PC-9 (cell line): ENCODE results near the gene LMTK3.

Experiments
- EZH2 ChIP-seq: fragments of 200-600 bp; sonication (generic); IDR thresholded peaks from 2 replicates; pipeline ENCODE4 v1.8.0; 2017; ENCODE audit warnings: antibody characterized with exemption, low read depth
- TF ChIP-seq, protein P1 (sequence below): fragments of 200-600 bp; sonication (generic); conservative IDR thresholded peaks from 2 replicates; pipeline ENCODE4 v1.6.1; 2017; ENCODE audit warnings: mixed run types, antibody characterized with exemption, mild to moderate bottlenecking, moderate library complexity

DNA sequence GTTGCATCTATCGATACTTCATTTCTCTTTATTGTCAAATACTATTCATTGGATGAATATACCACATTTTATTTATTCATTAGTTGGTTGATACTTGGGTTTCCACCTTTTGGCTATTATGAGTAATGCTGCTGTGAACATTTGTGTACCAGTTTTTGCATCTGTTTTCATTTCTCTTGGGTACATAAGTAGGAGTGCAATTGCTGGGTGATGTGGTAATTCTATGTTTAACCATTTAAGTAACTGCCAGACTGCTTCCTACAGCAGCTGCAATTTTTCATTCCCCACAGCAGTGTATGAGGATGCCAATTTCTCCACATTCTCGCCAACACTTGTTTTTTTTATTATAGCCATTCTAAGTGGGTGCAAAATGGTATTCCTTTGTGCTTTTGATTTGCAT, 53.6 kb downstream of the LMTK3 start:
- TF ChIP-seq, protein P1, sequence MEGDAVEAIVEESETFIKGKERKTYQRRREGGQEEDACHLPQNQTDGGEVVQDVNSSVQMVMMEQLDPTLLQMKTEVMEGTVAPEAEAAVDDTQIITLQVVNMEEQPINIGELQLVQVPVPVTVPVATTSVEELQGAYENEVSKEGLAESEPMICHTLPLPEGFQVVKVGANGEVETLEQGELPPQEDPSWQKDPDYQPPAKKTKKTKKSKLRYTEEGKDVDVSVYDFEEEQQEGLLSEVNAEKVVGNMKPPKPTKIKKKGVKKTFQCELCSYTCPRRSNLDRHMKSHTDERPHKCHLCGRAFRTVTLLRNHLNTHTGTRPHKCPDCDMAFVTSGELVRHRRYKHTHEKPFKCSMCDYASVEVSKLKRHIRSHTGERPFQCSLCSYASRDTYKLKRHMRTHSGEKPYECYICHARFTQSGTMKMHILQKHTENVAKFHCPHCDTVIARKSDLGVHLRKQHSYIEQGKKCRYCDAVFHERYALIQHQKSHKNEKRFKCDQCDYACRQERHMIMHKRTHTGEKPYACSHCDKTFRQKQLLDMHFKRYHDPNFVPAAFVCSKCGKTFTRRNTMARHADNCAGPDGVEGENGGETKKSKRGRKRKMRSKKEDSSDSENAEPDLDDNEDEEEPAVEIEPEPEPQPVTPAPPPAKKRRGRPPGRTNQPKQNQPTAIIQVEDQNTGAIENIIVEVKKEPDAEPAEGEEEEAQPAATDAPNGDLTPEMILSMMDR = no peak
- no peak for TF ChIP-seq EZH2
